Liver (tissue), 9 donors: Measurements from ENCODE around the gene ANKRD28. TPM values are rescaled to one million over a fixed set of nuclear protein-coding genes. Genes with fewer than 3 reads are reported as not detected.

Experiments used
- DNase-seq: peaks from one replicate; pipeline ENCODE4 v3.0.0-alpha.2; 2017; ENCODE audit warnings: low spot score
- H3K27ac ChIP-seq, 2 donors: one replicate each; pipeline ENCODE4 v1.7.0; 2013; ENCODE audit warnings: inconsistent platforms in 2 of 2, low read length in 2 of 2, control low read depth in 1 of 2, low read depth in 1 of 2, mild to moderate bottlenecking in 1 of 2
- H3K27me3 ChIP-seq, 4 donors: one replicate each; pipeline versions ENCODE4 v1.6.1 to v1.7.0; 2013; ENCODE audit warnings: low read length in 3 of 4, inconsistent platforms in 1 of 4, mild to moderate bottlenecking in 1 of 4, moderate library complexity in 1 of 4; ENCODE audit not compliant: control insufficient read depth in 4 of 4, insufficient read depth in 4 of 4
- H3K36me3 ChIP-seq, 4 donors: one replicate each; pipeline versions ENCODE4 v1.6.1 to v1.7.0; 2013; ENCODE audit warnings: low read length in 3 of 4, mild to moderate bottlenecking in 3 of 4, low read depth in 1 of 4, moderate library complexity in 1 of 4; ENCODE audit not compliant: control insufficient read depth in 4 of 4, insufficient read depth in 3 of 4
- H3K4me1 ChIP-seq, 4 donors: one replicate each; pipeline versions ENCODE4 v1.6.1 to v1.7.0; 2013; ENCODE audit warnings: low read length in 3 of 4, mild to moderate bottlenecking in 3 of 4, moderate library complexity in 1 of 4; ENCODE audit not compliant: control insufficient read depth in 4 of 4, insufficient read depth in 4 of 4
- H3K4me3 ChIP-seq, 3 donors: one replicate each; pipeline versions ENCODE4 v1.6.1 to v1.7.0; 2013; ENCODE audit warnings: low read length in 3 of 3, control low read depth in 1 of 3, low read depth in 1 of 3, mild to moderate bottlenecking in 1 of 3
- H3K9ac ChIP-seq, 2 donors: one replicate each; pipeline ENCODE4 v1.7.0; 2013; ENCODE audit warnings: low read length in 2 of 2, mild to moderate bottlenecking in 2 of 2, moderate library complexity in 2 of 2, control low read depth in 1 of 2, low read depth in 1 of 2
- H3K9me3 ChIP-seq, 4 donors: one replicate each; pipeline versions ENCODE4 v1.6.1 to v1.7.0; 2013; ENCODE audit warnings: low read length in 3 of 4; ENCODE audit not compliant: control insufficient read depth in 4 of 4
- ATF3 ChIP-seq: IDR thresholded peaks from 2 replicates; pipeline ENCODE4 v1.6.1; 2016; ENCODE audit warnings: antibody characterized with exemption
- EGR1 ChIP-seq, 2 donors: IDR thresholded peaks; 2 replicates each; pipeline ENCODE4 v1.6.1; 2016 to 2018; ENCODE audit warnings: antibody characterized with exemption in 2 of 2, low read depth in 2 of 2
- FOXA1 ChIP-seq: IDR thresholded peaks from 2 replicates; pipeline ENCODE4 v1.6.1; 2016; ENCODE audit warnings: antibody characterized with exemption
- FOXA2 ChIP-seq: IDR thresholded peaks from 2 replicates; pipeline ENCODE4 v1.6.1; 2016; ENCODE audit warnings: antibody characterized with exemption
- GABPA ChIP-seq, 2 donors: IDR thresholded peaks in 1 of 2; conservative IDR thresholded peaks in 1 of 2; 2 replicates each; pipeline ENCODE4 v1.6.1; 2016; ENCODE audit warnings: antibody characterized with exemption in 2 of 2, mild to moderate bottlenecking in 1 of 2, moderate library complexity in 1 of 2
- HNF4A ChIP-seq, 2 donors: conservative IDR thresholded peaks; 2 replicates each; pipeline ENCODE4 v1.6.1; 2016; ENCODE audit warnings: antibody characterized with exemption in 2 of 2, mild to moderate bottlenecking in 2 of 2
- HNF4G ChIP-seq: IDR thresholded peaks from 2 replicates; pipeline ENCODE4 v1.6.1; 2016; ENCODE audit warnings: antibody characterized with exemption
- MAX ChIP-seq: IDR thresholded peaks from 2 replicates; pipeline ENCODE4 v1.6.1; 2016; ENCODE audit warnings: antibody characterized with exemption
- NR2F2 ChIP-seq: IDR thresholded peaks from 2 replicates; pipeline ENCODE4 v1.6.1; 2016; ENCODE audit warnings: antibody characterized with exemption
- RAD21 ChIP-seq, 2 donors: IDR thresholded peaks; 2 replicates each; pipeline ENCODE4 v1.6.1; 2016; ENCODE audit warnings: antibody characterized with exemption in 2 of 2, mild to moderate bottlenecking in 2 of 2
- REST ChIP-seq: IDR thresholded peaks from 2 replicates; pipeline ENCODE4 v1.6.1; 2016; ENCODE audit warnings: antibody characterized with exemption, mild to moderate bottlenecking
- RXRA ChIP-seq, 2 donors: IDR thresholded peaks; 2 replicates each; pipeline ENCODE4 v1.6.1; 2017 to 2018; ENCODE audit warnings: antibody characterized with exemption in 2 of 2, mild to moderate bottlenecking in 1 of 2
- SP1 ChIP-seq: IDR thresholded peaks from 2 replicates; pipeline ENCODE4 v1.6.1; 2018; ENCODE audit warnings: antibody characterized with exemption, mild to moderate bottlenecking
- TAF1 ChIP-seq: conservative IDR thresholded peaks from 2 replicates; pipeline ENCODE4 v1.6.1; 2016; ENCODE audit warnings: antibody characterized with exemption, mild to moderate bottlenecking
- YY1 ChIP-seq: IDR thresholded peaks from 2 replicates; pipeline ENCODE4 v1.6.1; 2016; ENCODE audit warnings: antibody characterized with exemption, mild to moderate bottlenecking
- WGBS: extraction: QIAGEN DNeasy Blood & Tissue Kit; methylation state at CpG from one replicate; pipeline ENCODE4 v1.1.7; 2013; 5-methylcytosine and 5-hydroxymethylcytosine counted together
- polyA plus RNA-seq, 2 donors: library from polyadenylated mRNA; stranded (reverse) in 1 of 2; unstranded in 1 of 2; fragments of 200-250 nt in 1 of 2; fragments of >200 nt in 1 of 2; fragmentation: Nextera tagmentation in 1 of 2; extraction: Ambion mirVana in 1 of 2; gene quantifications; one replicate each; pipeline versions ENCODE4 v1.2.1 to v1.2.3, GENCODE V29; 2013 to 2015
- total RNA-seq, 2 donors: library from RNA; depleted of rRNA; stranded (reverse); fragments of >200 nt; gene quantifications; one replicate each; pipeline ENCODE4 v1.2.3, GENCODE V29; 2014
- donor health status: healthy.
- donor health status: healthy.
- donor health status: healthy.
- donor health status: healthy.
- donor health status: healthy.

The ANKRD28 gene
- total and polyA plus RNA-seq, 4 donors = 9.2 to 39.1 (median 16.8) TPM

- no peak for TF ChIP-seq REST
- no peak for TF ChIP-seq FOXA1
- TF ChIP-seq SP1 = no peak
- TF ChIP-seq HNF4G = no peak
These were observed 24.5 kb upstream of the ANKRD28 start (continued) for GRCh38 chr3:15822281-15822680.

- DNase-seq = no peak
- Histone ChIP-seq H3K36me3 (no peaks in the 10 kb centered on the region), H3K4me1 (peaks cover 3 to 10% (median 4%) of the 10 kb centered on the region in 4 donors), H3K27me3 (no peaks in the 10 kb centered on the region), H3K4me3 (no peak overlapping the region), H3K9me3 (no peaks in the 10 kb centered on the region), H3K27ac (no peak overlapping the region), H3K9ac (no peak overlapping the region)
- TF ChIP-seq FOXA2 (no peak), SP1 (no peak), NR2F2 (no peak), ATF3 (no peak), HNF4A (conservative IDR thresholded peaks at IDR 0.05) (no peak), TAF1 (no peak), RAD21 (IDR thresholded peaks at IDR 0.05) (peak in 1 of 2 donors; percentile 15), HNF4G (no peak)
- 91% methylated on average over 2 of the region's 2 CpGs for WGBS
These were observed 23.1 kb upstream of the ANKRD28 start for GRCh38 chr3:15820911-15821310.

GRCh38 chr3:15819576-15819975, 21.8 kb upstream of the ANKRD28 start:
- no peak for TF ChIP-seq RXRA (IDR thresholded peaks at IDR 0.05)
- no peak for DNase-seq
- H3K4me1 ChIP-seq = peaks cover 3 to 13% (median 4%) of the 10 kb centered on the region in 4 donors
- H3K9ac ChIP-seq = no peak overlapping the region
- no peaks in the 10 kb centered on the region for H3K36me3 ChIP-seq
- no peak overlapping the region for H3K4me3 ChIP-seq
- H3K9me3 ChIP-seq = no peaks in the 10 kb centered on the region
- no peak overlapping the region for H3K27ac ChIP-seq
- no peaks in the 10 kb centered on the region for H3K27me3 ChIP-seq

- H3K27me3 ChIP-seq = no peaks in the 10 kb centered on the region
- no peak overlapping the region for H3K9ac ChIP-seq
- H3K9me3 ChIP-seq = no peaks in the 10 kb centered on the region
- DNase-seq = no peak
- H3K36me3 ChIP-seq = no peaks in the 10 kb centered on the region
- no peak overlapping the region for H3K4me3 ChIP-seq
- H3K27ac ChIP-seq = no peak overlapping the region
- WGBS = 96% methylated on average over 2 of the region's 2 CpGs
- peaks cover 1 to 13% (median 4%) of the 10 kb centered on the region in 4 donors for H3K4me1 ChIP-seq
- TF ChIP-seq YY1 = no peak
- TF ChIP-seq ATF3 = no peak
- no peak for TF ChIP-seq RXRA (IDR thresholded peaks at IDR 0.05)
- TF ChIP-seq SP1 = no peak
- no peak for TF ChIP-seq GABPA (IDR thresholded peaks at IDR 0.05 in 1 of 2, conservative IDR thresholded peaks at IDR 0.05 in 1 of 2)
- TF ChIP-seq MAX = no peak
- TF ChIP-seq TAF1 = no peak
- TF ChIP-seq EGR1 (IDR thresholded peaks at IDR 0.05; ENCODE audit: low read depth in 2 of 2) = no peak
- TF ChIP-seq HNF4A (conservative IDR thresholded peaks at IDR 0.05) = no peak
These were observed 21.3 kb upstream of the ANKRD28 start for GRCh38 chr3:15819043-15819442.
